Stimulated activated memory B cell treated with anti-CD40 and anti-IgM and Interleukin-4, amounts not matched to agents 10 μg/mL and 1 μg/mL and 100 μg/mL, for 72 hours (primary cell): Measurements from ENCODE around the gene MYL3.
A peak's percentile ranks its signal among the peaks of the same experiment; 100 is the strongest.

Experiments used
- ATAC-seq: fragments of 150-1000 bp; cut with Tn5 transposase; 2 replicates; pipeline ENCODE4 v1.10.0; 2021
- H3K27ac Mint-ChIP-seq: one replicate; pipeline ENCODE4 v1.8.0; 2022; ENCODE audit warnings: mild to moderate bottlenecking, mixed read lengths
- H3K27me3 Mint-ChIP-seq: one replicate; pipeline ENCODE4 v1.8.0; 2022; ENCODE audit warnings: mixed read lengths
- H3K36me3 Mint-ChIP-seq: one replicate; pipeline ENCODE4 v1.8.0; 2022; ENCODE audit warnings: mixed read lengths
- H3K4me1 Mint-ChIP-seq: one replicate; pipeline ENCODE4 v1.8.0; 2022; ENCODE audit warnings: mixed read lengths
- H3K4me3 Mint-ChIP-seq: one replicate; pipeline ENCODE4 v1.8.0; 2022; ENCODE audit warnings: mild to moderate bottlenecking, moderate library complexity, mixed read lengths
- H3K9me3 Mint-ChIP-seq: one replicate; pipeline ENCODE4 v1.8.0; 2022; ENCODE audit warnings: mixed read lengths

MYL3 gene

DNA sequence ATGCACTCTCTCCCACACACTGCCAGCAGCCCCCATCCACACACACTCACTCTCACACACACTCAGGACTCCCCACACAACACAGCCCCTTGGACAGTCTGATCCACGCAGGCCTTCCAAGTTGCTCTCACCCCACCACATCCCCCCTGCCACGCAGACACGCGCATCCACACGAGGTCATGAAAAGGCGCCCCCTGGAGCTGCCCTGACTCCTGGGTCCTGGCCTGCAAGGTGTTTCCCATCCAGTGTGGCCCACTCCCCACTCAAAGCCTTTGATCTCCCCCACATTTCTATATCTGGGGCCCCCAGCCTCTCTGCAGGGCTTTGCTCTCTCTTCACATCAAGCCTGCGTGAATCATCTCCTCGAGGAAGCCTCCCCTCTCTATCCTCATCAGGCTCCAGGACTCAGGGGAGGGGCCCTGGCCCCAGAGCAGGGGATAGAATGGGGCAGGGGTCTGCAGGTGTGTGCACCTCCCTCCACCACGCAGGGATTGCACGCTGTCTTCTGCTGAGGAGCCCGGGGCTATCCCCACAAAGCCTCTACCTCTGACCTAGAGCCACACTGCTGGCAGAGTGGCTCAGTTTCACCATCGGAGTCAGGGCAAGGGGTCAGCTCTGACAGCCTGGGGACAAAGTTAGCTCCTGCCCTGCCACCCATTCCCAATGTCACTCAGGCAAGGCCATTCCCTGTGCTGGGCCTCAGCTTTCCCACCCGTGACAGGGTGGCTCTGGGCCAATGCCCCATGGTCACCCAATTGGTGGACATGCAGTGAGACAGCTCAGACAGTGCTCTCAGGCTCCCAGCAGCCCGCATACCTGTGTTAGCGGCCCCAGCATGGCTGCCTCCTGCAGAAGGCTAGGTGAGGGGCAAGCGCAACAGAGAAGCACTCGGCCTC, 6.4 kb downstream of the MYL3 start:
- Mint-ChIP-seq H3K27me3 (peaks cover 33% of the 10 kb centered on the region), H3K4me3 (no peak overlapping the region), H3K36me3 (no peaks in the 10 kb centered on the region), H3K9me3 (no peaks in the 10 kb centered on the region), H3K4me1 (no peaks in the 10 kb centered on the region), H3K27ac (no peak overlapping the region)
- no peak for ATAC-seq

DNA sequence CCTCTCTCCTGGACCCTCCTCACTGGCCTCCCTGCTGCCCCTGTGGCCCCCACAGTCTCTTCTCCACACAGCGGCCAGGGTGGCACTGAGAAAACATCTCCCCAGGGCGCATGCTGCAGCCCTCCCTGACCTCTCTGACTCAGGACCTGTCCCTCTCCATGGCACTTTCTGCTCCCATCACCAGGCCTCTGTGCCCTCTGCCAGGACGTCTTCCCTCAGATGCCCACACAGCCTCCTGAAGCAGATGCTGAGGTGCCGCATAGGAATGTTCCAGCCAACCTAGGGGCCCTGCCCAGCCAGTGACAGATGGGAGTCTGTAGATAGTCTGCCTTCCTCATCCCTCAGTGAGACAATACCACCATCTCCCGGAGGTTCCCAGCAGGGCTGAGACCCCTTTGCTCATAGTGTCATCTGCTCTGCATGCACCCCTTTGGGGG, 8.7 kb downstream of the MYL3 start:
- Mint-ChIP-seq H3K9me3 (no peaks in the 10 kb centered on the region), H3K27me3 (peaks cover 33% of the 10 kb centered on the region), H3K27ac (no peak overlapping the region), H3K36me3 (no peaks in the 10 kb centered on the region), H3K4me1 (no peaks in the 10 kb centered on the region), H3K4me3 (no peak overlapping the region)
- ATAC-seq, result no peak

DNA sequence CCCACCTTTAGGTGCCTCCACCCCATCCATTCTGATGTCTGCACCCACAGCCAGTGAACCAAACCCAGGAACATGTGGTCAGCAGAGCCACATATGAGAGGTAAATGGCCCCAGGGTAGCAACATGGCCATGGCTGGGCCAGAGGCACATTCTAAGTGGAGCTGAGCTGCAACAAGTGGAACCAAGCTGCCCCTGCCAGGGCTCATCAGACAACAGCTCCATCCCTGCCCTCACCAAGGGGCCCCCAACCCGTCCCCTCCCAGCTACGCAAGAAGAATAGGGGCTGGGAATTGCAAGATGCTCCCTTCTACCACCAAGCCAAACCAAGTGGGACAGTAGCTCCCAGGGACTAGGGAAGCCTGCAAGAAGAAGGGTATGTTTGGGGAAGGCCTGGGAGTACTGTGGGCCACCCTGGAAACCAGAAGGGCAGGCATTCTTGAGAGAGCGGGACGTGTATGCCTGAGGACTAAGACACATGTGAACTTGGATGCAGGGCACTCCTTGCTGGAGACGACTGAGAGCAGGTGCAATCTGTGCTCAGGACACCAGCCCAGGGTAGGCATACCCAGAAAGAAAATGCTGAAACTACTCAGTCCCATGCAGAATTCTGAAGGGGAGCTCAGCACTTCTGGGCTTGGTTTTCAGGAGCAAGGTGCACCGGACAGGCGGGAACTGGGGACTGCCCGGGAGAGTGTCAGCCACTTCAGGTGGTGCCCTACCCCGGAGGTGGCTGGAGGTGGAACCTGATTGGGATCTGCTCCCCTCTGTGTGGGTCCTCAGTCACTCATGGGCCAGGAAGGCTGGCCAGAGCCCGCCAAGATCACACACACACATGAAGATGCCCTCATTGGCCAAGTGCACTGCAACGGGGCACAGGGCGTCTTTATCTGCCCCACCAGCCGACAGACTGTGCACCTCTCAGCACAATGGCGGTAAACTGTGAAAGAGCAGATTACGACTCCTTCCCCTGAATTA, 9.5 kb downstream of the MYL3 start:
- H3K36me3 Mint-ChIP-seq, result no peaks in the 10 kb centered on the region
- no peak overlapping the region for H3K4me3 Mint-ChIP-seq
- ATAC-seq, result peak; percentile 4
- H3K9me3 Mint-ChIP-seq, result no peaks in the 10 kb centered on the region
- H3K27me3 Mint-ChIP-seq, result peaks cover 31% of the 10 kb centered on the region
- H3K27ac Mint-ChIP-seq, result no peak overlapping the region
- H3K4me1 Mint-ChIP-seq, result no peaks in the 10 kb centered on the region

DNA sequence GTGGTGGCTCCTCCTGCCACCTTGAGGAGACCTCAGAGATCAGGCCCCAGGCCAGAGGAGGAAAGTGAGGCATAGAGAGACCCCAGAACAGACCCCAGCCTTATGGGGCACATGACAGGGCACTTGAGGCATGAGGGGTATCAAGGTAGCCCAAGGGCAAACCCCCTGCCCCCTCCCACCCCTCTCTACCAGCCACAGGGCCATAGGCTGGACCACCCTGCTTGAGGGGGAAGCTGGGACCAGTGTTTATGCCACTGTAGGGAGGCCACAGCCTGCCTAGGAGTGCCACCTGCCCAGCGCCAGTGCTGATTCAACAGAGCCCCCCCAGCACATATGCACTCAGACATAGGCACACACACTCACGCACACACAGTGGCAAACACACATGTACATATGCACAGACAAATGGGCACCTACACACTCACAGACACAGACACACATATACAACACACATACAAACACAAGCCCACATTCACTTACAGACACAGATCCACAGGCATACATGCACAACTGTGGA, 10.3 kb downstream of the MYL3 start:
- no peaks in the 10 kb centered on the region for H3K36me3 Mint-ChIP-seq
- H3K4me3 Mint-ChIP-seq, result no peak overlapping the region
- no peaks in the 10 kb centered on the region for H3K4me1 Mint-ChIP-seq
- no peak overlapping the region for H3K27ac Mint-ChIP-seq
- peaks cover 22% of the 10 kb centered on the region for H3K27me3 Mint-ChIP-seq
- no peaks in the 10 kb centered on the region for H3K9me3 Mint-ChIP-seq
- peak; percentile 16 for ATAC-seq

DNA sequence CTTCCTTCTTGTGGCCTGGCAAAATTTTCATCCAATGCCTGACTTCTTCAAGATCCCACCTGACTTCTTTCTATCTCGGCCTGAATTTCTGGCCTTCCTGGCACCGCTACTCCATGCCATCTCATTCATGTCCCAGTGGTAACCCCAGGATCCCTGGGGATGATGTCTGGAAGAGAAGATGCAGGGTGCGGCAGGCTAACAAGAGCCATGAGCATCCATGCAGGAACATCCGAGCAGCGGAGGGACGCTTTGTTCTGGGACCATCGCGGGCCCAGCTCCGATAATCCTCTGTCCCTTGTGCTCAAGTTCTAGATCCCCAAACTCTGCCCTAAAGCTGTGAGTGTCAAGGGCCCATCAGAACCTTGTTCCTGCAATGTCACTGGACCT, 10.9 kb downstream of the MYL3 start:
- Mint-ChIP-seq H3K4me1 (no peaks in the 10 kb centered on the region), H3K27me3 (peaks cover 17% of the 10 kb centered on the region), H3K9me3 (no peaks in the 10 kb centered on the region), H3K4me3 (no peak overlapping the region), H3K27ac (no peak overlapping the region), H3K36me3 (no peaks in the 10 kb centered on the region)
- ATAC-seq, result no peak

DNA sequence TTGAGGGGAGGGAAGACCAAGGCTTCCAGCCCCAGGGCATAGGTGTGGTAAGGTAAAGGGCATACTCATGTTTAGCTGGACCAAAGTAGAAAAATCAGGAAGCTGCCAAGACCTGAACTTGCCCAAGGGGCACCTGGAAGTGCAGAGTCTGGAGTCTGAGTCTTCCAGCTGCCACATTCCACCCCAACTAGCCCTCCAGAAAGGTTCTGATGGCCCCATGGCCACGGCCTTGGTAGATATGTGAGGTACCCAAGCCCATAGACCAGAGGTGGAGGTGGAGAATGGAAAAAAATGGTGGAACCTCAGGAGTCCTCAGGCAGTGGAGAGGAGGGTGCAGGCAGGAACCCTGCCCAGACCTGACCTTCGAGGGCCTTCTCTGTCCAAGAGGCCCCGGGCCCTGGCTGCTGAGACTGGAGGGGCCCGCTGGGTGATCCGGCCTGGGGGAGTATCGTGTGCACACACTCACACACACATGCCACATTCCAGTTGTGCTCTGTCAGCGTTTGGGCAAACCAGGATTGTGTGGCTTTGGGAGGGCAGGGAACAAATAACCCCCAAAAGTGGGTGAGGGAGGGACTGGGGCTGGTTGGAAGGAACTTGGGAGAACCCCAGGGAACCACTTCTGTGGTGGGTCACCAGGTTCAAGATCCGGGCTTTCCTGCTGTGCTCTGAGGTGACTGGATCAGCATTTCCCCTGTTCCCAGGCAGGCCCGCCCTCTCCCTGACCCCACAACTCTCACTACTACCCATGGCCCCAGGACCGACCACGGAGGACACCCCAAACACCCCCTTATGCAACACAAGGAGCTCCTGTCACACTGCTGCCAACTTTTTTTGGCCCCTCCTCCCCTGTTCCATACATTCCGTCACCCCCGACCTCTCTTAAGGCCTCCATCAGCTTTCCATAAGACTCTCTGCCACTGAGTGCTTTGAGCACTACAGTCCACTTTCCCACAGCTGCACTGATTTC, 11.6 kb downstream of the MYL3 start:
- peaks cover 10% of the 10 kb centered on the region for H3K27me3 Mint-ChIP-seq
- H3K4me3 Mint-ChIP-seq, result no peak overlapping the region
- no peak overlapping the region for H3K27ac Mint-ChIP-seq
- ATAC-seq, result no peak
- no peaks in the 10 kb centered on the region for H3K36me3 Mint-ChIP-seq
- no peaks in the 10 kb centered on the region for H3K9me3 Mint-ChIP-seq
- peaks cover under 1% of the 10 kb centered on the region for H3K4me1 Mint-ChIP-seq

DNA sequence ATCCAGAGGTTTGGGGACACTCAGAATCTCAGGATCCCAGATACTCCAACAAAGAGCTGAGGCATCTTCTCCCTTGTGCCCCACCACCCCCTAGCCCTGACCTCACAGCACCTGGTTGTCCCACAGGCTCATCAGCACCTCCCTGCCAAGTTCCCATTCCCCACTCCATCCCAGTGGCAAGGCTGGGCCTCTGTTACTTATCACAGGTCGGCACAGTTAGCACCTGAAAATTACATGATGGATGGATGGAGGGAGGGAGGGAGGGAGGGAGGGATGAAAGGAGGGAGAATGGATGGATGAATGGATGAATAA, 12.8 kb downstream of the MYL3 start:
- no peak for ATAC-seq
- Mint-ChIP-seq H3K4me1 (peaks cover 5% of the 10 kb centered on the region), H3K27ac (no peak overlapping the region)

DNA sequence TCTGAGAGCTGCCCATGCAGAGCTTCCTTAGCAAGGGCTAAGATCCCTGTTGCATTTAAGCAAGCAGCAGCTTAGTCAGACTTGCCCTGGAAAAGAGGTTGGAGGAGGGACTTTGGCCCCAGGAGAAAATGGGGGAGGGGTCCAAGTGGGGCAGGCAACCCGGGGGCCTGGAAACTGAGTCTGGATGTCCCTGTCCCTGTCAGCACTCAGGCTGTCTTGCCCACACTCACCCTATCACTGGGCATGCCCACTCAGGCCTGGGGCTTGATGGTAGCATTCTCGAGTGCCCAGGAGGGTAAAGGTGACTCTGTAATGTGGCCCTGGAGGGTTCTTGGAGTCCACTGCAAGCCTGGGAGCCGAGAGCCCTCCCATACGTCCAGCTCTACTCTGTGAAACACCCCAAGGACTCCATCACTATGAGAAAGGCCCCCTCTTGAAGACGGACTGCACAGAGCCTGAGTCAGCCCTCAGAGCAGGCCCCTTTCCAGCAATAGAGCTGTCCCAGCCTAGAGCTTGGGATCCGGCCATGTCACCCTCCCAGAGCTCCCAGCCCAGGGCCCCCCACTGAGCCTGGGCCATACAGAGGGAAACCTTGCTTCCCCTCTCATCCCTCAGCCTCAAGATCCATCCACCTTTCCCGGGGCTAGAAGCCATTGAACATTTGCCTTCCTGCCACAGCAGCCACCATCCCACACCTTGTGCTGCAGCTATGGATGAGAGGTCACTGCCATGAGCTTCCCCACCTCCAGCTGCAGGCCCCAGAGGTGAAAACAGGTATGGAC, 13.4 kb downstream of the MYL3 start:
- Mint-ChIP-seq H3K4me3 (no peak overlapping the region), H3K36me3 (no peaks in the 10 kb centered on the region), H3K4me1 (peaks cover 11% of the 10 kb centered on the region), H3K27me3 (no peaks in the 10 kb centered on the region), H3K9me3 (no peaks in the 10 kb centered on the region), H3K27ac (no peak overlapping the region)
- no peak for ATAC-seq

More for the DNA sequence above, 12.8 kb downstream of the MYL3 start:
- H3K9me3 Mint-ChIP-seq, result no peaks in the 10 kb centered on the region
- no peaks in the 10 kb centered on the region for H3K36me3 Mint-ChIP-seq
- no peaks in the 10 kb centered on the region for H3K27me3 Mint-ChIP-seq
- H3K4me3 Mint-ChIP-seq, result no peak overlapping the region

DNA sequence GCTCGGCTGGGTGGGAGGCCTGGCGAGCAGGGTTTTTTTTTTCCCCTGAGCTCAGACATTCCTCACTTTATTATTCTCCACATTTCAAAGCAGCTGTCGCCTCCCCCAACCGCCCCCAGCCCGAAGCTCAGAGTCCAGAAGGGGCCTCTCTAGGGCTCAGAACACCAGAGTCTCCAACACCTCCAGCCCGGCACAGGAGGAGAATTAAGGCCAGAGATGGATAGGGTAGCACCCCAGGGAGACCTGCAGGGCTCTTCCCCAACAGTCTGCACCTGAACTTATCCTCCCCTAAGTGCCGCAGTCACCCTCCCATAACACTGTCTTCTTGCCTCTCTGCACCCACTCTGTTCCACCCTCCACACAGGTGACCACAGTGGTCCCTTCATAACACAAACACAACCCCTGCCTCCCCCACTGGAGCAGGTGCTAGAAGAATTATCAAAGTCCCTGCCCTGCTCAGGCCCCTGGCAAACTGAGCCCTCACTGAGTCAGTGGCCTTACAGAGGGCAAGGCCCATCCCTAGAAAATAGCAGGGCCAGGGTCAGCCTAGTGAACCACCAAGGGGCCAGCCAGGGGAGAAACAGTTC, 14.1 kb downstream of the MYL3 start:
- no peak overlapping the region for H3K4me3 Mint-ChIP-seq
- no peak overlapping the region for H3K27ac Mint-ChIP-seq
- no peaks in the 10 kb centered on the region for H3K9me3 Mint-ChIP-seq
- no peaks in the 10 kb centered on the region for H3K27me3 Mint-ChIP-seq
- H3K4me1 Mint-ChIP-seq, result peaks cover 11% of the 10 kb centered on the region
- ATAC-seq, result no peak
- H3K36me3 Mint-ChIP-seq, result no peaks in the 10 kb centered on the region

DNA sequence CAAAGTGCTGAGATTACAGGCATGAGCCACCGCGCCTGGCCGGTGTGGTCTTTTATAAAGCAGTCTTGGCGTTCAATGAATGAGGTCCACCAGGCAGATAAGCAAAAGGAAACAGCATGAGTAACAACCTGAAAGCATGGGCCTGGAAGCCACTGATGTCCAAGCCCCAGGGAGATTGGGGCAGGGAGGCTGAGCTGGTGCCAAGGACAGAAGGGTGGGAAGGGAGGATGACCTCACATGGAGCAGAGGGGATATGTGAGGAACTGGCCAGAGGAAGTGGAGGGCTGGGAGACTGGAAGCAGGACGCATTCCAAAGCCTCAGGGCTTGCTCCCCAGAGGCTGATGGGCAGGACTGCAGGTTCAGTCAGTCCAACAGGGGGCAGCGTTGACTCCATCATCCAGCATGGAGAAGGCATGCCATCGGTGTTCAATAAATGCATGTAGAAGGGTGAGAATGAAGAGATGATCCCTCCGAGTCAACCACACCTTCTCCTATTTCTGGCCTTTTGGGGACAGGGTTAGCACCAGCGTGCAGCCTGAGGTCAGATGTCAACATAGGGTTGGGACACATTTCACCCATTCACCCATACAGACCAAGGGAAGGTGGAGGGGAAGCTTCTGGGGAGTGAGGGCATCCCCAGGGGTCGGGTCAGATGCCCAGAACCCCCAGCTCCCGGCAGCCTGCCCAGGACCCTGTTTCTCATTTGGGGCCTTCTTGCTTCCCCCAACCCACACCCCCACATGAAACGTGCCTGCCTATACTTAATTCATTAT, 14.8 kb downstream of the MYL3 start:
- Mint-ChIP-seq H3K9me3 (peaks cover 3% of the 10 kb centered on the region), H3K4me3 (no peak overlapping the region), H3K27me3 (no peaks in the 10 kb centered on the region), H3K36me3 (no peaks in the 10 kb centered on the region), H3K27ac (no peak overlapping the region), H3K4me1 (peaks cover 11% of the 10 kb centered on the region)
- no peak for ATAC-seq

DNA sequence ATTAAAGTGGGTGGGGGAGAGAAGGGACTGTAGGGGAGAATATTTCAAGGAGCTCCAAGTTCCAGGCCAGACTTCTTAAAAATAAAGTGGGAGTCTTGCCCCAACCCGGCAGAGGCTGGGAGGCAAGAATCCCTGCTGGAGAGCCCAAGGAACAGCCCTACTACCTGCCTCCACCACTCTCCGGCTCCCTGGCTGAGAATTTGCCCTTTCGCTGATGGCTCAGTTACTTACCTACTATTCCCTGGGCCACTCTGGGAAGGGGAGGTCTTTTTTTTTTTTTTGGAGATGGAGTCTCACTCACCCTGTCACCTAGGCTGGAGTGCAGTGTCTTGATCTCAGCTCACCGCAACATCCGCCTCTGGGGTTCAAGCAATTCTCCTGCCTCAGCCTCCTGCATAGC, 15.5 kb downstream of the MYL3 start:
- Mint-ChIP-seq H3K36me3 (no peaks in the 10 kb centered on the region), H3K4me3 (no peak overlapping the region), H3K27me3 (no peaks in the 10 kb centered on the region), H3K9me3 (peaks cover 3% of the 10 kb centered on the region), H3K27ac (no peak overlapping the region), H3K4me1 (peaks cover 11% of the 10 kb centered on the region)
- no peak for ATAC-seq

DNA sequence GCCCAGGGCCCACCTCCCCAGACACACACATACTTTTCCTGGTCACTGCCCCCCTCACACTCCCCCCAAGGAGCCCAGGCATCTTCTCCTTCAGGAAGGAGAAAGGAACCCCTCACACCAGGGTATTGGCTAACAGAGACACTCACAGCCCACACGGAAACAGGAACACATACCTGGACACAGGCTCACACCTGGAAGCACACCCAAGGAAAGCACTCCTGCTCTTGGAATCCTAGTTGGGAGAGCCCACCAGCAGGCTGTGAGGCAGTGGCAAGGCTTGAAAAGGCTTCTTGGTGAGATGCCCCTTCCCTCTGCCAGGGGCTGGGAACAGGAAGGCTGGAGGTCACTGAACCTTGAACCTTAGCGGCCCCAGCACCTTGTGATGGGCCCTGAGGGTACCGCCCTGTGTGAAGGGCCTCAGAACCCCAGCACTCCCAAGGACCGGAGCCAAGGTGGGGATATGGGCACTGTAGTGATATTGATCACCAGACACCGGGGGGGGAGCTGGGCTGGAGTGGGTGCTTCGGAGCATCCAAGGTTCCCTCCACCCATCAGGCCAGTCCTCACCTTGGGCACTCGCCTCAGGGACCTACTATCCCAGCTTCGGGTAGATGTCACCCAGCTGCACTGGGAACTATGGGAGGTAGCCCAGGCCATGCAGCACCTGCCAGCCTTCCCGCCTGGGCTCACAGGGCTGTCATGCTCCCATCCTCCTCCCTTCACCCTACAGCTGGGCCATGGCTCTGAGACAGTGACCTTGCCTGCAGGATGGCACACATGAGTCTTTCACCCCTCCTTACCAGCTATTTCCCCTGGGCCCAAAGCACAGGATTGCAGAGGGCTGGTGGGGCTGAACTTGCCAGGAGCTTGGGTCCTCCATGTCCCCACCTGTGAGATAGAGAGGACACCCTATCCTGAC, 16.4 kb downstream of the MYL3 start:
- peak overlapping the region; percentile 93 for H3K27ac Mint-ChIP-seq
- H3K36me3 Mint-ChIP-seq, result peaks cover 1% of the 10 kb centered on the region
- H3K9me3 Mint-ChIP-seq, result peaks cover 7% of the 10 kb centered on the region
- peaks cover 11% of the 10 kb centered on the region for H3K4me1 Mint-ChIP-seq
- H3K4me3 Mint-ChIP-seq, result peak overlapping the region; percentile 82
- ATAC-seq, result no peak
- H3K27me3 Mint-ChIP-seq, result no peaks in the 10 kb centered on the region
